ENCODE measurements around the gene SACS. TPM values are rescaled to one million over a fixed set of nuclear protein-coding genes. Genes with fewer than 3 reads are reported as not detected.

Gene SACS
- total and polyA plus RNA-seq, 2 of the 8 experiments (the other 6 are each of a cell fraction or from before 2014, with no cell fraction given), result 11.0 to 54.2 TPM

GRCh38 chr13:23383151-23383550 lies 50.4 kb downstream of the SACS start (continued):
- no peak for TF ChIP-seq HDAC6 (IDR thresholded peaks at IDR 0.05; ENCODE audit: low read depth, low read length)

Data from H1 (cell line).